ENCODE measurements around the gene FLNA. TPM values are rescaled to one million over a fixed set of nuclear protein-coding genes. Genes with fewer than 3 reads are reported as not detected.
"Not testable (repeated sequence)": the region's sequence is repeated elsewhere in the genome, so short reads cannot be mapped to it uniquely, and the experiment has no call there.

Gene FLNA
- total and polyA plus RNA-seq, 9 of the 15 experiments (the other 6 are each of a cell fraction or from before 2014, with no cell fraction given): 6.2 to 735 (median 135) TPM

- H3K79me2 ChIP-seq (ENCODE audit: control insufficient read depth, insufficient read depth, low read length): peaks cover 42% of the 10 kb centered on the region
- peaks cover 30% of the 10 kb centered on the region for H3K36me3 ChIP-seq (ENCODE audit: control insufficient read depth, insufficient read depth, low read length)
- H2AFZ ChIP-seq (ENCODE audit: low read depth, low read length); DNase-seq (ENCODE audit: extremely low read depth in 1 of 4, low spot score in 3 of 4); H3K9me3 ChIP-seq (replicated peaks; ENCODE audit: control insufficient read depth, insufficient read depth, low read depth, low read length); in situ Hi-C loops (cut with MboI); H3K9me1 ChIP-seq (ENCODE audit: control insufficient read depth, insufficient read depth, low read length); FAIRE-seq; H3K4me2 ChIP-seq (ENCODE audit: insufficient read depth, low read length); BruUV-seq (replicated peaks); CTCF ChIA-PET (ENCODE audit: low intra/inter-chr PET ratio); H3K4me3 ChIP-seq; H3K27me3 ChIP-seq (ENCODE audit: control insufficient read depth in 2 of 2, insufficient read depth in 2 of 2, low read length in 2 of 2); H3K9ac ChIP-seq (ENCODE audit: insufficient read depth in 1 of 2, low read depth in 2 of 2, low read length in 2 of 2); ATAC-seq: not testable (repeated sequence)
- H3K27ac ChIP-seq (ENCODE audit: extremely low read depth, low read depth, low read length): 0 out of 3 replicates have a peak overlapping the region, but pooled peaks have one; percentile 30
- 79% methylated on average over 14 of the region's 17 CpGs for WGBS (ENCODE audit: insufficient coverage, low coverage, missing lambda C conversion rate)
- POLR2A ChIA-PET: interaction anchor here (0.6 to 1.5 kb wide), 3 partner anchors 13 to 349 kb away, joined by 3 to 7 read pairs (median 3); partner anchors contain the start of gene TAFAZZIN
- intact Hi-C loops (cut with micrococcal nuclease): loop anchor here (5.0 kb wide), 1 partner anchor 91 kb away; the partner anchor contains the start of gene UBL4A
- H4K20me1 ChIP-seq (replicated peaks; ENCODE audit: control insufficient read depth, insufficient read depth, low read length): peaks cover 13% of the 10 kb centered on the region
- H3K4me1 ChIP-seq (replicated peaks in 1 of 2; ENCODE audit: control insufficient read depth in 2 of 2, insufficient read depth in 2 of 2, low read length in 2 of 2): peaks cover 5 to 12% of the 10 kb centered on the region in 2 experiments; a peak in 3 of 5 replicates
- 0 out of 2 replicates have a peak, but pooled peaks have one; percentile 52 for TF ChIP-seq BCOR (IDR thresholded peaks at IDR 0.05)
These were observed 21.9 kb upstream of the FLNA start for GRCh38 chrX:154396363-154396762.

- BruUV-seq (replicated peaks); H3K9ac ChIP-seq (ENCODE audit: insufficient read depth in 1 of 2, low read depth in 2 of 2, low read length in 2 of 2); H3K9me3 ChIP-seq (replicated peaks; ENCODE audit: control insufficient read depth, insufficient read depth, low read depth, low read length); H2AFZ ChIP-seq (ENCODE audit: low read depth, low read length); H3K4me1 ChIP-seq (replicated peaks in 1 of 2; ENCODE audit: control insufficient read depth in 2 of 2, insufficient read depth in 2 of 2, low read length in 2 of 2); H3K4me2 ChIP-seq (ENCODE audit: insufficient read depth, low read length); H3K27ac ChIP-seq (ENCODE audit: extremely low read depth, low read depth, low read length); DNase-seq (ENCODE audit: extremely low read depth in 1 of 4, low spot score in 3 of 4); H3K4me3 ChIP-seq; H4K20me1 ChIP-seq (replicated peaks; ENCODE audit: control insufficient read depth, insufficient read depth, low read length); CTCF ChIA-PET (ENCODE audit: low intra/inter-chr PET ratio); H3K9me1 ChIP-seq (ENCODE audit: control insufficient read depth, insufficient read depth, low read length); H3K79me2 ChIP-seq (ENCODE audit: control insufficient read depth, insufficient read depth, low read length); H3K27me3 ChIP-seq (ENCODE audit: control insufficient read depth in 2 of 2, insufficient read depth in 2 of 2, low read length in 2 of 2); POLR2A ChIA-PET; intact Hi-C loops (cut with micrococcal nuclease); H3K36me3 ChIP-seq (ENCODE audit: control insufficient read depth, insufficient read depth, low read length): not testable (repeated sequence)
- in situ Hi-C loops (cut with MboI): loop anchor here (5.0 kb wide), 1 partner anchor 58 kb away; no protein-coding TSS in a partner anchor
- 0 out of 2 replicates have a peak, but pooled peaks have one; percentile 25 for TF ChIP-seq POLR2G (IDR thresholded peaks at IDR 0.05; ENCODE audit: low read depth, low read length)
- peak; percentile 32; the same call in 1 of the 2 replicates for TF ChIP-seq RBFOX2 (IDR thresholded peaks at IDR 0.05; ENCODE audit: low read depth, low read length)
- no CpG with 5 or more reads among the region's 121 CpGs for WGBS (ENCODE audit: insufficient coverage, low coverage, missing lambda C conversion rate)
- peak; percentile 85 for ATAC-seq
- peak; percentile 97 for FAIRE-seq
These were observed 15.6 kb upstream of the FLNA start for GRCh38 chrX:154389812-154390747.

- in situ Hi-C loops (cut with MboI); H3K9ac ChIP-seq (ENCODE audit: insufficient read depth in 1 of 2, low read depth in 2 of 2, low read length in 2 of 2); H2AFZ ChIP-seq (ENCODE audit: low read depth, low read length); H3K9me3 ChIP-seq (replicated peaks; ENCODE audit: control insufficient read depth, insufficient read depth, low read depth, low read length); POLR2A ChIA-PET; H3K4me3 ChIP-seq; H3K79me2 ChIP-seq (ENCODE audit: control insufficient read depth, insufficient read depth, low read length); H3K4me2 ChIP-seq (ENCODE audit: insufficient read depth, low read length); CTCF ChIA-PET (ENCODE audit: low intra/inter-chr PET ratio); DNase-seq (ENCODE audit: extremely low read depth in 1 of 4, low spot score in 3 of 4); H3K4me1 ChIP-seq (replicated peaks in 1 of 2; ENCODE audit: control insufficient read depth in 2 of 2, insufficient read depth in 2 of 2, low read length in 2 of 2); BruUV-seq (replicated peaks); H3K9me1 ChIP-seq (ENCODE audit: control insufficient read depth, insufficient read depth, low read length); intact Hi-C loops (cut with micrococcal nuclease); H4K20me1 ChIP-seq (replicated peaks; ENCODE audit: control insufficient read depth, insufficient read depth, low read length); H3K36me3 ChIP-seq (ENCODE audit: control insufficient read depth, insufficient read depth, low read length); H3K27ac ChIP-seq (ENCODE audit: extremely low read depth, low read depth, low read length); H3K27me3 ChIP-seq (ENCODE audit: control insufficient read depth in 2 of 2, insufficient read depth in 2 of 2, low read length in 2 of 2): not testable (repeated sequence)
- ATAC-seq (peak; percentile 10), FAIRE-seq (peak; percentile 100)
- no CpG with 5 or more reads among the region's 16 CpGs for WGBS (ENCODE audit: insufficient coverage, low coverage, missing lambda C conversion rate)
These were observed 14.2 kb upstream of the FLNA start for GRCh38 chrX:154388649-154389048.
